Kidney (tissue), 14 donors: ENCODE data around the gene RAD51B. TPM values are rescaled to one million over a fixed set of nuclear protein-coding genes. Genes with fewer than 3 reads are reported as not detected.
A peak's percentile ranks its signal among the peaks of the same experiment; 100 is the strongest.

Source experiments
- DNase-seq, 5 donors: peaks; one replicate each; pipeline ENCODE4 v3.0.0-alpha.2; 2013 to 2020
- FAIRE-seq: peaks from 2 replicates; lab custom pipeline; 2012; peaks lifted over from hg19 to GRCh38; lab: Jason Lieb, UNC
- H3K27ac ChIP-seq, 2 donors: one replicate each; pipeline ENCODE4 v1.7.0; 2013; ENCODE audit warnings: low read depth in 2 of 2, low read length in 2 of 2, inconsistent platforms in 1 of 2
- H3K27me3 ChIP-seq: one replicate; pipeline ENCODE4 v1.7.1; 2013; ENCODE audit warnings: low read length, inconsistent platforms; ENCODE audit not compliant: control insufficient read depth, insufficient read depth
- H3K36me3 ChIP-seq, 3 donors: one replicate each; pipeline versions ENCODE4 v1.7.0 to v1.7.1; 2013; ENCODE audit warnings: low read length in 3 of 3, control low read depth in 1 of 3, inconsistent platforms in 1 of 3; ENCODE audit not compliant: insufficient read depth in 3 of 3, control insufficient read depth in 2 of 3
- H3K4me1 ChIP-seq, 3 donors: one replicate each; pipeline versions ENCODE4 v1.7.0 to v1.7.1; 2013; ENCODE audit warnings: low read length in 3 of 3, inconsistent platforms in 1 of 3, low read depth in 1 of 3; ENCODE audit not compliant: control insufficient read depth in 2 of 3, insufficient read depth in 2 of 3
- H3K4me3 ChIP-seq, 3 donors: one replicate each; pipeline versions ENCODE4 v1.7.0 to v1.8.1; 2013; ENCODE audit warnings: low read length in 3 of 3, control low read depth in 1 of 3, inconsistent platforms in 1 of 3
- H3K9ac ChIP-seq, 3 donors: one replicate each; pipeline versions ENCODE4 v1.7.0 to v1.7.1; 2013; ENCODE audit warnings: low read length in 3 of 3, control low read depth in 1 of 3, inconsistent platforms in 1 of 3
- H3K9me3 ChIP-seq, 3 donors: one replicate each; pipeline versions ENCODE4 v1.7.0 to v1.7.1; 2013; ENCODE audit warnings: low read length in 3 of 3, control low read depth in 1 of 3, inconsistent platforms in 1 of 3; ENCODE audit not compliant: control insufficient read depth in 2 of 3, insufficient read depth in 1 of 3
- CTCF ChIP-seq: IDR thresholded peaks from 3 replicates; pipeline ENCODE4 v1.5.1; 2012; ENCODE audit warnings: mild to moderate bottlenecking, moderate library complexity, borderline replicate concordance; ENCODE audit not compliant: insufficient read depth; ENCODE audit errors: extremely low read depth
- intact Hi-C: fragments of 100-400 bp; cut with DNase I; formaldehyde crosslinking; loops from one replicate; pipeline ENCODE4 v1.11.1; 2022
- polyA plus RNA-seq: library from polyadenylated mRNA; stranded (reverse); fragments of 350-450 nt; fragmentation: Illumina TruSeq; extraction: RNeasy Lipid Tissue Mini Kit (QIAGEN cat#74804); gene quantifications from one replicate; pipeline ENCODE4 v1.2.3, GENCODE V29; 2014; ENCODE audit warnings: low read depth, low replicate concordance; ENCODE audit not compliant: insufficient read depth
- total RNA-seq: library from RNA; stranded (reverse); fragmentation: NEBNext Ultra II Directional; extraction: Animal tissue kit (Norgen Biotek cat#: 25700); gene quantifications from one replicate; pipeline ENCODE4 v1.2.1, GENCODE V29; 2021
- donor health status: control.
- donor health status: control.
- donor health status: control.
- donor health status: control.
- donor health status: control.
- donor health status: DM: yes; HTN: yes; CAD: no.
- donor health status: Normal renal cell carcinoma (clear cell type).

The RAD51B gene
- total and polyA plus RNA-seq, 2 donors from 2014 or later, result 6.9 to 18.0 TPM

GRCh38 chr14:68399971-68400370, 580.4 kb downstream of the RAD51B start:
- intact Hi-C loops, result no loop called here
- DNase-seq, result no peak
- no peak overlapping the region for H3K9ac ChIP-seq
- FAIRE-seq, result no peak
- no peaks in the 10 kb centered on the region for H3K36me3 ChIP-seq
- H3K4me1 ChIP-seq, result peaks cover 15 to 22% (median 16%) of the 10 kb centered on the region in 3 donors
- TF ChIP-seq CTCF, result no peak
- no peak overlapping the region for H3K4me3 ChIP-seq
- no peaks in the 10 kb centered on the region for H3K27me3 ChIP-seq
- H3K9me3 ChIP-seq, result no peaks in the 10 kb centered on the region
- H3K27ac ChIP-seq, result no peak overlapping the region

GRCh38 chr14:68401317-68401716, 581.7 kb downstream of the RAD51B start:
- no peak for TF ChIP-seq CTCF
- H3K27ac ChIP-seq, result no peak overlapping the region
- H3K4me3 ChIP-seq, result no peak overlapping the region
- H3K4me1 ChIP-seq, result peaks cover 15 to 23% (median 16%) of the 10 kb centered on the region in 3 donors
- no peak for DNase-seq
- H3K9ac ChIP-seq, result no peak overlapping the region
- H3K27me3 ChIP-seq, result no peaks in the 10 kb centered on the region
- no peak for FAIRE-seq
- intact Hi-C loops, result no loop called here
- H3K9me3 ChIP-seq, result no peaks in the 10 kb centered on the region
- no peaks in the 10 kb centered on the region for H3K36me3 ChIP-seq

- Histone ChIP-seq H3K27me3 (no peaks in the 10 kb centered on the region), H3K36me3 (no peaks in the 10 kb centered on the region), H3K4me1 (peaks cover 15 to 23% (median 16%) of the 10 kb centered on the region in 3 donors), H3K9ac (no peak overlapping the region), H3K4me3 (no peak overlapping the region), H3K27ac (no peak overlapping the region), H3K9me3 (no peaks in the 10 kb centered on the region)
- FAIRE-seq (no peak), DNase-seq (peak in 1 of 5 donors; percentile 54)
- intact Hi-C loops, result no loop called here
- no peak for TF ChIP-seq CTCF
Observed at GRCh38 chr14:68401855-68402254, 582.3 kb downstream of the RAD51B start.

- TF ChIP-seq CTCF, result no peak
- peak in 1 of 5 donors; percentile 47 for DNase-seq
- Histone ChIP-seq H3K4me1 (peaks cover 8 to 23% (median 12%) of the 10 kb centered on the region in 3 donors), H3K9ac (no peak overlapping the region), H3K27me3 (no peaks in the 10 kb centered on the region), H3K36me3 (no peaks in the 10 kb centered on the region), H3K4me3 (no peak overlapping the region), H3K9me3 (no peaks in the 10 kb centered on the region), H3K27ac (peak overlapping the region in 1 of 2 donors; percentile 5)
- intact Hi-C loops, result no loop called here
- no peak for FAIRE-seq
Observed at GRCh38 chr14:68402525-68403101, 583.0 kb downstream of the RAD51B start.
